Stimulated activated CD4-positive, alpha-beta T cell treated with anti-CD3 and anti-CD28 coated beads, Interleukin-15, amount 100 ng/mL, for 24 hours (primary cell): ENCODE results near the gene EXOSC2.

Source experiments
- DNase-seq: peaks from one replicate; pipeline ENCODE4 v3.0.0-alpha.2; 2020

Gene EXOSC2

GRCh38 chr9:130698514-130698913 is 4.9 kb downstream of the EXOSC2 start:
- DNase-seq = no peak

DNA sequence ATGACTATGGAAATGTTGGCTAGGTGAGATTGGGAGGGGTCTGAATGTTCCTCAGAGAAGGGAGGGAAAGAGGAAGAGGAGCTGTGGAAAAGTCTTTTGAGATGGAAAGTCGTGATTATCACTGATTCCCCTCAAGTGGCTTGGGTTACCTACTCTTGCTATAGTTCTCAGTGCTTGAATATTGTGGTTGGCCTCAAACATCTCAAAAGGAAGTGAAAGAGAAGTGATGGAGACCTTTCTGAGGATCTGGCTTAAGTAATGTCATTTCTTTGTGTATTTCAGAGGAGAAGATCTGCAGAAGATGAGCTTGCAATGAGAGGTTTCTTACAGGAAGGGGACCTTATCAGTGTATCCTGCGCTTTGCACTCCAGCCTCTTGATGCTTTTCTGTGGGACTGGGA is 5.5 kb downstream of the EXOSC2 start:
- no peak for DNase-seq

DNA sequence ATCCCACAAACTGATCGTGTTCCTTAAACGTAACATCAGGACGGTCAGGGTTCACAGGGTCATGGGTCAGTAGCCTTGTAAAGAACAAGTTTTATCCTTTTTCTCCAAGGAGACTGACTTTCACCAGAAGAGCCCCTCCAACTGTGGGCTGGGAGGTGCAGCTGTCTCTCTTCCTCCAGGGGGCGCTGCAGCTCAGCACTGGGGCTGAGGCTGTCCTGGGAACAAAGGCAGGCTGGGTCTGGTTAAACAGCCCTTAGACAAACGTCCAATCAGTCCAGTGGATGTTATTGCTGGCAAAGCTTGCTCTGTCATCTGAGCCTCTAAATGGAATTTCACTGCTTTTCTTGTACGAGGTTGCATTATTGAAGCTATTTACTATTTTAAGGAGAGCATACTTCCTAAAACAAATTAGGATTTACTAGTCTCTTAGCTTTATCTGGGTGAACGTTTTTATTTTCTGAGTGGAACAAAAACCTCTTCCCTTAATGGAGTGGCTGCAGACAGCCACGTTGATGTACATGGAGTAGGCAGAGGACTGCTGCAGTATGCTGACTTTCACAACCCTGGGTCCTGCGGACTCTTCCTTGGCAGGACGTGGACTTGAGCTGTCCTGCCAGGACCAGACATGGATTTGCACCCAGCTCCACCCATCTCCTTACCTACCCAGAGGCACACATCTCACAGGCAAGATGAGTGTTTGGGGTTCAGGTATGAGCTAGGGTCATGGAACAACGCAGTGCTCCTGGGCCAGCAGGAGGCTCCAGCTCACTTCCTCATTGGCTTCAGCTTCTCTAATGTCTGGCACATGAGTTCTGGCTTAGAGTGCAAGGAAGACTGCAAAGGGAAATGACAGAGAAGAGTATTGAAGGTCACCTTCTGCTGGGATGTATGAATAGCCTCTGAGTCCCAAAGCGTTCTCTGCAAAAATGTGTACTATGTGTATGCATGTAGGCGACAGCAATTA is 7.8 kb downstream of the EXOSC2 start:
- DNase-seq = peak; percentile 80

DNA sequence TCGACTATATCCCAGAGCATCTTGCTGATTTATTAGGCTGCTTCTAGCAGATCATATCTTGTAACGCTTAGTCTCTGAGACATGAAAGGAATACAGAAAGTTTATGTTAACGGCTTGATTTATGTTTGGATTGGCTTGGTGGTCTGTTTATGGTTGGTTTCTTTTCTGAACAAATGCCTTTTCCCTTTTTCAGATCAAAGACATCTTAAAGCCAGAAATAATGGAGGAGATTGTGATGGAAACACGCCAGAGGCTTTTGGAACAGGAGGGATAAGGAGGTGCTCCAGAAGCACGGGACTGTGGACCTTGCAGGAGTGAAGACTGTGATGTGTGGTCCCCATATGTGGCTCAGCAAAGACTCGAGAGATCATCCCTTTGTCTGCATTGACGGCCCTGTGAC is 9.9 kb downstream of the EXOSC2 start:
- no peak for DNase-seq

DNA sequence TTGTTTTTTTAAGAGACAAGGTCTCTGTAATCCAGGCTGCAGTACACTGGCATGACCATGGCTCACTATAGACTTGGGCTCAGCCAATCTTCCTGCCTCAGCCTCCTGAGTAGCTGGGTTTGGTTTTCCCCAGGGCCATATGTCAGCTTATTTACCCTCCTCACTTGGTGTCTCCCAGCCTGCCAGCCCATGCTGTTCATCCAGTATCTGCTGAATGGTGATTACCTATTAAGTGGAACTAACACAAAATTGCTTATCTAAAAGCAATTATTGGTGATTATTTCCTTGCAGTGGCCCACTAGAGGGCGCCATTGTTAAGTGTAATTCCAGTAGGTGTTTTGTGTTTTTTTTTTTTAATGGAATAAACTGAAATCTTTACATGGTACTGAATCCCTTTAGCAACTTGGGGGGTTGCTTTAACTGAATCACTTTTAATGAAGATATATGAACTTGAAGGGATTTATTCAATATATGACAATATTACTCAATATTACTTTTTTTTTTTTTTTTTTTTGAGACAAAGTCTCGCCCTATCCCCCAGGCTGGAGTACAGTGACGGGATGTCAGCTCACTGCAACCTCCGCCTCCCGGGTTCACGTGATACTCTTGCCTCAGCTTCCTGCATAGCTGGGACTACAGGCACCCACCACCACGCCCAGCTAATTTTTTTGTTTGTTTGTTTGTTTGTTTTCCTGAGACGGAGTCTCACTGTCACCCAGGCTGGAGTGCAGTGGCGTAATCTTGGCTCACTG is 13.8 kb downstream of the EXOSC2 start:
- peak; percentile 81 for DNase-seq

GRCh38 chr9:130710822-130711352 is 17.3 kb downstream of the EXOSC2 start:
- DNase-seq = no peak

DNA sequence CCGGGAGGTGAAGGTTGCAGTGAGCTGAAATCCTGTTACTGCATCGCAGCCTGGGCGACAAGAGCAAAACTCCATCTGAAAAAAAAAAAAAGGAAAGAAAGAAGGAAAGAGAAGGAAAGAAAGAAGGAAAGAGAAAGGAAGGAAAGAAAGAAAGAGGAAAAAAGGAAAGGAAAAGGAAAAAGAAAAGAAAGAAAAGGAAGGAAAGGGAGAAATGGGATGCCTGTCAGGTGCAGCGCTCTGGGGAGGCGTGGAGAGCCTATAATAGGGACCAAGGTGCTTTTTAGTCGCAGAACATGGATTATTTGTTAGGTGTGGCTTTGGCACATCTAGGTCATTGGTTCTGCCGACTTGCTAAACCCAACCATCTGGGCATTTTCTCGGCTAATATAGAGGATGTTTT is 17.9 kb downstream of the EXOSC2 start:
- no peak for DNase-seq

DNA sequence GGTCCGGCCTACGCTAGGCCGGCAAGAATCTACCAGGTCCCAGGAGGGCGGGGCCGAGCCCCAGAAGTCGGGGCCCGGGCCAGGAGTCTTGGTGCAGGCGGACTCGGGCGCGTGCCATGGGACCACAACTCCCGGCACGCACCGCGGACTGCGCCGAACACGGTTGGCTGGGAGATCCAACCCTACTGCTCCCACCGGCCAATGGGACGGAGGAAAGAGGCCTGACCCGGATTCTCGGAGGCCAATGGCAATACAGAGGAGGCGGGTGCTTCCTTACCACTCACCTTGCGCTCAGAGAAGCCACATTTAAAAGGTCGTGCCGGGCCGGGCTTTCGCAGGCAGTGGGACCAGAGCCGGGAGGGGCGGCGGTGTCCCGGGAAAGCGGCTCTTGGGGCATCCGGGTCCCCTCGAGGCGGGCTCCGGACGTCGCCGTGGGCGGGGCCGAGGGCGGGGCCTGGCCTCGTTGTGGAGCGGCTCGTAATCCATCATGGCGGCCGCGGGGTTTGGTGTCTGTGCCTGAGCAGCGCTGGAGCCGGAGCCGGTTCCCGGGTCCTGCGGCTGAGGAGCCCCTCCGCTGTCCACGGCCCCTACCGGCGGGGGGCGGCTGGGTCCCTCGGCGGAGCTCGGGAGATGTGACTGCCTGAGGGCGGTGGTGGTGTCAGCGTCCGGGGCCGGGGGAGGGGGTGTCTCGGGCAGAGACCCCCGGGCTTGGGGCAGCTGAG is 19.1 kb downstream of the EXOSC2 start:
- peak; percentile 98 for DNase-seq

DNA sequence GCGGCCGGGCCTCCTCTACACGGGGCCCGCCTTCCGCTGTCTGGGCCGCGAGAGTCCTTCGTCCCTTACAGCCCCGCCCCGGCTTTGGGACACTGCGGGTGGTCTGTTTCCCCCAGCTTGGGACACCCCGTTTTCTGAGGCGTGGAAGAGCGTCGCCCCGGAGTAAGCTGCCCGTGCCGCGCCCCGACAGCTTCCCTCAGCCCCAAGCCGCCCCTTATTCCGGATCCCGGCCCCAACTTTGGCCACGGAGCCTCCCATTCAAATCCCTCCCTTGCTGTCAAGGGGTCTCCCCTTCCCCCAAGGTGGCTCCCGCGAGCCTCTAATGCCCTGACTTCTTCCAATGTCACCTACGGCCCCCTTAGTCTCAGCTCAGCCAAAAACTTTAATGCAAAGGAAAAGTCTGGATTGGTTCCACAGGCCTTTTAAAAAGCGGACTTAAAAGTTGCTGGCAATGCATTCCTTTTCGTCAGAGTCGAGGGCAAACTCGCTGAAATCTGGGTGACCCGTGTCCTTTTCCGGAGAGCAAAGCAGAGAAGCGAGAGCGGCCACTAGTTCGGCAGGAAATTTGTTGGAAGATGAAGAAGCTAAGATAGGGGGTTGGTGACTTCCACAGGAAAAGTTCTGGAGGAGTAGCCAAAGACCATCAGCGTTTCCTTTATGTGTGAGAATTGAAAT is 19.8 kb downstream of the EXOSC2 start:
- peak; percentile 31 for DNase-seq

DNA sequence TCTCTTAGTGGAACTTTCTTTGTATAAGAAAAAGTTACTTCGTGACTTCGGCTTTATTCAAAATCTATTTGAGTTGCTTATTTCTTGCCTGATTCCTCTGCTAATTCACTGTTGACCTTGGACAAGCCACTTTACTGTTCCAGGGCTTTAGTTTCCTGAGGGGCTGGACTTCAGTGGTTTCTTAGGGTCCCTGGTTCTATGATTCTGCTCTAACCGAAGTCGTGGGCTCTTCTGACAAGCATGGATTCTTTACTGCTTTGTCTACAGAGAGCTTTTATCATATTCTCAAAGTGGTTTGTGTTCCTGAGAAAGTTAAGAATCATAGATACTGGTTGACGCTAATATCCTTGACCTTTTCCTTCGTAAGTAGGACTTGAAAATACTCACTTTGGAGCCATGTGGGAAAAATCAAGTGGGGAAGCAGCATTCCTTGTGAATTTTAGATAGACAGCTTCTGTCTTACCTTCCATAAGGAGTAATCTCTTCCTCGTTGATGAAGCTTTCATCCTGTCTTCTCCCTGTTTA is 21.1 kb downstream of the EXOSC2 start:
- DNase-seq = no peak

- no peak for DNase-seq
Measured at GRCh38 chr9:130715270-130715669, 21.7 kb downstream of the EXOSC2 start.

- no peak for DNase-seq
Measured at GRCh38 chr9:130718562-130718961, 25.0 kb downstream of the EXOSC2 start.

DNA sequence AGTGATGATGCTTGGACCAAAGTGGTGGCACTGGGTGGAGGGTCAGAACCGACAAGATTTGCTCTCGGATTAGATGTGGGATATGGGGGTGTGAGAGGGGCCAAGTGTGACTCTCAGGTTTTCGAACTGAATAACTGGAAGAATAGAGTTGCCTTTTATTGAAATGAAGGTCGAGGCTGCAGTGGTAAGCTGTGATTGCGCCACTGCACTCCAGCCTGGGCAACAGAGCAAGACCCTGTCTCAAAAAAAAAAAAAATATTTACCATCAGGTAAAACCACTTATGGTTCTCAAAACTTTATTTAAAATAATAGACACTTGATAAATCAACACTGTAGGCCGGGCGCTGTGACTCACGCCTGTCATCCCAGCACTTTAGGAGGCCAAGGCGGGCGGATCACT is 27.2 kb downstream of the EXOSC2 start:
- DNase-seq = no peak

- DNase-seq = no peak
Measured at GRCh38 chr9:130728721-130729120, 35.1 kb downstream of the EXOSC2 start.

DNA sequence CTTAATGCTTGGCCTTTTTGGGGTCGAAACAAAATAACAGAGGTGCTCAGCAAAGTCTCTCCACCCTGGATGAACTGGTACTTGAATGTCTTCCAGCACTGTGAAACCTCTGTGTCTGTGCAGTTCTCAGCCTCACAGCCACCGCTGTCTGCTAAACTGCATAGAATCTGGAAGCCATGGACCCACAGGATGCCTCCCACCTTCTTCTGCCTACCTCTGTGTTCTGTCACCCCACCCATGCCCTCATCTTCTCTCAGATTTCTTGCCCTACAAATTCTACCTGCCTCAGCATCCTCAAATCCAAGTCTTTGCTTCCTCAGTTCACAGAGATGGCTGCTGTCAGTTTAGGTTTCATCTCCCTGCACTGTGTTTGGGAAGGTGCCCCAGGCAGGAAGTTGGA is 35.6 kb downstream of the EXOSC2 start:
- DNase-seq = no peak

DNA sequence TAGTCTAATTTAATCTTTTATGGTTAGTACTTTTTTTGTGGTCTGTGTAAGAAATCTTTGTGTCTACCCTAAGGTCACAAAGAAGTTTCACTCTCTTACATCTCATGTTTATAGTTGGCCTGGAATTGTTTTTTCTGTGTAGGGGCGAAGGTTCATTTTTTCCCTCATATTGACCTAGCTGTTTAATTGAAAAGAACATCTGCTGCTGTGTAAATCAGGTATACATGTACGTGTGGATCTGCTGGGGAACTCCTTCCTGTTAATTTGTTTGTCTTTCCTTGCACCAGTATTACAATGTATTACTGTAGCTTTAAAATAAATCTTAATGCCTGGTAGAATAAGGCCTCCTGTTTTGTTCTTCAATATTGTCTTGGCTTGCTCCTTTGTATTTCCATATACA is 37.8 kb downstream of the EXOSC2 start:
- DNase-seq = no peak

DNA sequence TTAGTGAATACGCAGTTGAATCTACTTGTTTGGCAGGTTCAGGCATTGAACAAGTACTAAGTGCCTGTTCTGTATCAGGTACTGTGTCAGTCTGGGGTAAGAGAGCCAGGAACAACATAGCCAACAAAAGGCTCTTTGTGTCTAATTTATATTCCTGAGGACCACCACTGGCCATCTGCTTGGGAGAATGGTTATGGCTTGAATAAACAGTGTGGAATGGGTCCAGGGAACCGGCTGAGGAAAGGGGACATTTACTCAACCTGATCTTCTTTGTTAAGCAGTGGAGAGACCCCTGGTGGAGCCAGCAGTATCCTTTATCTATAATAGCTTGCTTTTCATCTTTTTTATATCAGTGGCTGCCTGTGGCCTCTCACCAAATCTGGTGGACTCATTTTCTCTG is 38.6 kb downstream of the EXOSC2 start:
- no peak for DNase-seq

GRCh38 chr9:130732793-130733221 is 39.2 kb downstream of the EXOSC2 start:
- DNase-seq = no peak

DNA sequence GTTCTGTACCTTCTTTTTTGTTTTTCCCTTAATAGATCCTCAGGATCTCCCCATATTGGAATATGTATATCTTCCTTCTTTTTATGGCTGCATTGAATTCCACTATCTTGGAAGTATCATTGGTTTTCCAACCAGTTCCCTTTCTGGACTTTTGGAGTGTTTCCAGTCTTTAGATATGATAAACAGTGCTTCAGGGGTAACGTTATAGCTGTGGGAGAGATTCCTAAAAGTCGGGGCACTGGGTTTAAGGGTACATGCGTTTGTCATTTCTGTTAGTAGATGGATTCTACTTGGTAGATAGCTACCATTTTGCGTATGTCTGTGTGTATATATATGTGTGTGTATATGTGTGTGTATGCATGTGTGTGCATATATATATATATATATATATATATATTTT is 42.0 kb downstream of the EXOSC2 start:
- DNase-seq = no peak

- DNase-seq = no peak
Measured at GRCh38 chr9:130736834-130737233, 43.3 kb downstream of the EXOSC2 start.

DNA sequence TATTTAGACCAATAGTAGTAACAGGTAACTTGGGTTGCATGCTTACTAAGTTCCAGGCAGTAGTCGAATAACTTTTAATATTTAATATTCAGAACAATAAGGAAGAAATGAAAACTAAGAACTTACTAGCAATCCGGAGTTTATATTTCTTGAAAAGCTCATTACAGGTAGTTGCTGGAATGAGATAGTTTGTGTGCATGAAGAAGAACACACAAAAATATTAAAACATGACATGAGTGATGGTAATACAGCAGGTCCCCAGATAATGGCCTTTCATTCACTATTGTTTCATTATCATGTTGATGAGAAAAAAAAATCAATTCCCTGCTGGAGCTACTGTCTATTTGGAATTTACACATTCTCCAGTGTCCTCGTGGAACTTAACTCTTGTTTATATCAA is 44.7 kb downstream of the EXOSC2 start:
- no peak for DNase-seq

DNA sequence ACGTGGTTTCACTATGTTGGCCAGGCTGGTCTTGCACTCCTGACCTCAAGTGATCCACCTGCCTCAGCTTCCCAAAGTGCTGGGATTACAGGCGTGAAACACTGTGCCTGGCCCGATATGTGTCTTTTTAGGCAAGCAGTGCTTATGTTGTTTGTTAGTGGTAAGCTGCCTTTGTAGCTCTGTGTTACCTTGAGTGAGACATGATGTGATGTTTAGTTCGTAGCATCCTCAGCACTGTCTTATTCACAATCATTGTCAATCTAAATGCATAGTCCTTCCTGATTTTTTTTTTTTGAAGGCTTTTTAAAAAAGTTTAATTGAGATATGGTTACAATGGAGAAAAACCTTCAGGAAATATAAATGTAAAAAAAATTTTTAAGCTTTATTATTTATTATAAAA is 45.5 kb downstream of the EXOSC2 start:
- no peak for DNase-seq
